GM10266 (cell line): Measurements from ENCODE around the gene SIK3.

Experiments
- DNase-seq: peaks from one replicate; pipeline ENCODE4 v3.0.0; 2012; ENCODE audit errors: extremely low spot score
- CTCF ChIP-seq: IDR thresholded peaks from 2 replicates; pipeline ENCODE4 v1.5.1; 2012; ENCODE audit warnings: mild to moderate bottlenecking, low read depth; ENCODE audit not compliant: control insufficient read depth, insufficient read depth; ENCODE audit errors: missing control alignments

Gene SIK3

GRCh38 chr11:116939499-116939898 is 158.7 kb downstream of the SIK3 start:
- TF ChIP-seq CTCF = no peak
- DNase-seq = no peak

- no peak for TF ChIP-seq CTCF
- no peak for DNase-seq
Measured at GRCh38 chr11:116938471-116939070, 159.7 kb downstream of the SIK3 start.

- TF ChIP-seq CTCF = no peak
- no peak for DNase-seq
Measured at GRCh38 chr11:116936754-116937446, 161.3 kb downstream of the SIK3 start.

DNA sequence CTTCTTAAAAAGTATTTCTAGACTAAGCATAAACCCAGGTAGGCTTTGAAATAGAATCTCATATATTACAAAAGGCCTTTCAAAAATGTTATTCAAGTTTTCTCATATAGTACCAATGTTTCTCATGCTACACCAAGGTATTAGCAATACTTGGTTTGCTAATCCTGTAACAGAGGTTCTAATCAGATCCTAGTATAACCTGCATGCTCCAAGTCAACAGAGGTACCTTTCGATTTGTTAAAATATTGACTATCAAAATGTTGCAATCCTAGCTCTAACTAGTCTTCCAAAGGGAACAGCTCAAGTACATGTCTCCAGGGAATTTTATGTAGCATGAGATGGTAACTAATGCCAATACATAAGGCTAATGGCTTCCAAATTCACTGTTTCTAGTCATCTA is 162.7 kb downstream of the SIK3 start:
- TF ChIP-seq CTCF = no peak
- DNase-seq = no peak

DNA sequence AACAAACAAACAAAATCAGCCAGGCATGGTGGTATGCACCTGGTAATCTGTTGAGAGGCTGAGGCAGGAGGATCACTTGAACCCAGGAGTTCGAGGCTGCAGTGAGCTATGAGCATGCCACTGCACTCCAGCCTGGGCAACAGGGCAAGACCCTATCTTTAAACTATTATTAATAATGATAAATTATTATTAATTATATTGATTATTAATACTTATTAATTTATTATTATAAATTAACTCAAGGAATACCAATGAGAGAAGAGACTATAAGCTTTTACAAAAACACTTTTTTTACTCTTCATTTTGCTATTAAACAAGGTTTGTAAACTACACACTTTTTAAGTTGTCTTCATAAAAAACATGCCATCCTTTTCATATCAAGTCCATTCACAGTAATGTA is 163.1 kb downstream of the SIK3 start:
- no peak for DNase-seq
- no peak for TF ChIP-seq CTCF

DNA sequence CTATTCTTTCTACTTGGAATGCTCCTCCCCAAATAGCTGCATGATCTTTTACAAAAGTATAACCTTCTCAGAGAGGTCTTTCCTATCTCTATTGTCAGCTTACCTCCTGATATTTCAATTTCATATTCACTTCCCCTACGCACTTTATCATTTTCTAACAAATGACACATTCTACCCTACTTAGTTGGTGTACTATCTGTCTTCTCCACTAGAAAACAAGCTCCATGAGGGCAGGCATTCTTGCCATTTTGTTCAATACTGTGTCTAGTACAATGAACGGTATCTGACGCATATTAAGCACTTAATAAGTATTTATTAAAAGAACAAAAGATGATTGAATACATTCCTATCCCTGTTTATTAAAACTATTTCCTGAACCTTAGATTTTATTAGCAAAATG is 164.3 kb downstream of the SIK3 start:
- DNase-seq = no peak
- no peak for TF ChIP-seq CTCF

DNA sequence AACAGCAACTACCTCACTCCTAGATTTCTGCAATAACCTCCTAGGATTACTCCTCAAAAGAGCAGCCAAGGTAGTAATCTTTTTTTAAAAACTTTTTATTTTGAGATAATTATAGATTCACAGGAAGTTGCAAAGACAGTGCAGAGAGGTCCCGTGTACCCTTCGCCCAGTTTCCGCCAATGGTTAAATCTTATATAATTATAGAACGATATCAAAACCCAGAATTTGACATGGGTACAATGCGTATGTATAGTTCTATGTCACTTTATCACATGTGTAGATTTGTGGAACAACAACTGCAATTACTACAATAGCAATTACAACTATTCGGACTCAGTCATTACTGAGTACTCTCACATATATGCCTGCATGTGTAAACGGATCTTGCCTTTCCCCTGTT is 166.0 kb downstream of the SIK3 start:
- DNase-seq = no peak
- no peak for TF ChIP-seq CTCF
